Measurements from ENCODE around the gene DSC1. TPM values are rescaled to one million over a fixed set of nuclear protein-coding genes. Genes with fewer than 3 reads are reported as not detected.

Gene DSC1
- total RNA-seq, 2 donors from 2014 or later = 0.41 TPM; not detected in 1

DNA sequence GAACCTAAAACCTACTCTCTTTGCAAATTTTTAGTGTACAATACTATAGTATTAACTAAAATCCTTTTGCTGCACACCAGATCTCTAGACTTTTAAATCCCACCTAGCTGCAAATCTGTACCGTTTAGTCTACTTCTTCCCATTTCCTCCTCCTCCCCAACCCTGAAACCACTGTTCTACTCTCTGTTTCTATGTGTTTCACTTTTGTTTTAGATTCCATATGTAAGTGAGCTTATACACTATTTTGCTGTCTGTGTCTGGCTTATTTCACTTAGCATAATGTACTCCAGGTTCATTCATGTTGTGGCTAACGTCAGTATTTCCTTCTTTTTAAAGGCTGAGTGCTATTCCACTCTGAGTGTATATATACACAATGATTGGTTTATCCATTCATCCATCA lies 42.1 kb downstream of the DSC1 start:
- TF ChIP-seq, protein P1, sequence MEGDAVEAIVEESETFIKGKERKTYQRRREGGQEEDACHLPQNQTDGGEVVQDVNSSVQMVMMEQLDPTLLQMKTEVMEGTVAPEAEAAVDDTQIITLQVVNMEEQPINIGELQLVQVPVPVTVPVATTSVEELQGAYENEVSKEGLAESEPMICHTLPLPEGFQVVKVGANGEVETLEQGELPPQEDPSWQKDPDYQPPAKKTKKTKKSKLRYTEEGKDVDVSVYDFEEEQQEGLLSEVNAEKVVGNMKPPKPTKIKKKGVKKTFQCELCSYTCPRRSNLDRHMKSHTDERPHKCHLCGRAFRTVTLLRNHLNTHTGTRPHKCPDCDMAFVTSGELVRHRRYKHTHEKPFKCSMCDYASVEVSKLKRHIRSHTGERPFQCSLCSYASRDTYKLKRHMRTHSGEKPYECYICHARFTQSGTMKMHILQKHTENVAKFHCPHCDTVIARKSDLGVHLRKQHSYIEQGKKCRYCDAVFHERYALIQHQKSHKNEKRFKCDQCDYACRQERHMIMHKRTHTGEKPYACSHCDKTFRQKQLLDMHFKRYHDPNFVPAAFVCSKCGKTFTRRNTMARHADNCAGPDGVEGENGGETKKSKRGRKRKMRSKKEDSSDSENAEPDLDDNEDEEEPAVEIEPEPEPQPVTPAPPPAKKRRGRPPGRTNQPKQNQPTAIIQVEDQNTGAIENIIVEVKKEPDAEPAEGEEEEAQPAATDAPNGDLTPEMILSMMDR (IDR thresholded peaks at IDR 0.05) = no peak
- no peak for DNase-seq (ENCODE audit: low spot score)
- H3K27me3 ChIP-seq (replicated peaks; ENCODE audit: insufficient read depth) = no peaks in the 10 kb centered on the region

DNA sequence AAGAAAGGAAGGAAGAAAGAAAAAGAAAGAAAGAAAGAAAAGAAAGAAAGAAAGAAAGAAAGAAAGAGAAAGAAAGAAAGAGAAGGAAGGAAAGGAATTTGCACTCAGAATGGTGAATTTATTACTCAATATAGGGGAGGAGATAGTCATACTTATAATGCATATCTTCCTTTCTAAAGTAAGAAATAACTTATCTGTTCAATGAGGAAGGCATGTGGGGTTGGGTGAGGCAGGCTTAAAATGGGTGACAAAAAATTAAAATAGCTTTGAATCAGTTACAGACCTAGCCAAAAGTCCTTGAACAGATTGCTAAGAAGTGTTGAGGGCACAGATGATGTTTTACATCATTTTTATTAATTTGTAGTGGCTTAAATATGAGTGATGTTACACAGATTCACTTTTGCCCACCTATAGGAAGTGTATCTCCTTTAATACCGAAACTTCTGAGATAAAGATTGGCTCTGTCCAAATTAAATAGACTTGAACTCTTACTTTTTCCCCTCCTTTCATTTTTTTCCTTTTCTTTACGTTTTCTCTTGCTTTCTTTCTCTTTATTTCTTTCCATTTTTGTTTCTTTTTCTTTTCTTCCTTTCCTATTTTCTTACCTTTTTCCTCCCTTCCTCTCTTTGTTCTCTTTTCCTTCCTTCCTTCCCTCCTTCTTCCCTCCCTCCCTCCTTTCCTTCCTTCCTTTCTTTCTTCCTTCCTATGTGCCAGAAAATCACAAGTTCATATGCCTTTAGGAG lies 45.6 kb downstream of the DSC1 start:
- H3K9me3 ChIP-seq = no peaks in the 10 kb centered on the region
- TF ChIP-seq, protein P1 (IDR thresholded peaks at IDR 0.05) = no peak
- no peaks in the 10 kb centered on the region for H3K36me3 ChIP-seq
- ATAC-seq (ENCODE audit: insufficient number of reproducible peaks, low FRiP score, low read depth) (no peak), DNase-seq (ENCODE audit: low spot score) (no peak)
- H3K27ac ChIP-seq = no peak overlapping the region
- H3K4me1 ChIP-seq (ENCODE audit: control insufficient read depth in 1 of 2, low read depth in 2 of 2) = no peaks in the 10 kb centered on the region
- H3K4me3 ChIP-seq = no peak overlapping the region
- H3K27me3 ChIP-seq (replicated peaks; ENCODE audit: insufficient read depth) = no peaks in the 10 kb centered on the region

More for the DNA sequence above, 42.1 kb downstream of the DSC1 start:
- Histone ChIP-seq H3K4me1 (ENCODE audit: control insufficient read depth in 1 of 2, low read depth in 2 of 2) (no peaks in the 10 kb centered on the region), H3K9me3 (no peaks in the 10 kb centered on the region), H3K27ac (no peak overlapping the region), H3K4me3 (no peak overlapping the region), H3K36me3 (no peaks in the 10 kb centered on the region)
- ATAC-seq (ENCODE audit: insufficient number of reproducible peaks, low FRiP score, low read depth) = no peak

DNA sequence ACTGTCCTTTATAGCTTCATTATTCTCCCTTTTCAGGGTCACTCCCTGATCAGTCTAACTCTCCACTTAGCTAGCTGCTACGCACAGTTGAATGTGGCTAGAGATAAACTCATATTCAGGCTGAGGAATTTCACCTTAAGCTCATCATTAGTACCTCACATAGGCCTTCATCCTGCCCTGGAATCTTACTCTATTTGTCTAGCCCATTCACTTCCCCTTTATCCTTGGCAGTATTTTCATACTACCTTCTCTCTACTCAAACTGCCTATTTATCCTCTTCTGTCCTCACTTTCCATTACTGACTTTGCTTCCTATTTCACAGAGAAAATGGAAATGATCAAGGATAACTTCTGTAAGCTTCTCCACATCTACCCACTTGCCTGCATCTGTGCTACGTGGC lies 49.9 kb downstream of the DSC1 start:
- ATAC-seq (ENCODE audit: insufficient number of reproducible peaks, low FRiP score, low read depth) (no peak), DNase-seq (ENCODE audit: low spot score) (no peak)
- no peaks in the 10 kb centered on the region for H3K36me3 ChIP-seq
- no peak overlapping the region for H3K27ac ChIP-seq
- H3K4me3 ChIP-seq = no peak overlapping the region
- H3K4me1 ChIP-seq (ENCODE audit: control insufficient read depth in 1 of 2, low read depth in 2 of 2) = no peaks in the 10 kb centered on the region
- H3K9me3 ChIP-seq = no peaks in the 10 kb centered on the region
- H3K27me3 ChIP-seq (replicated peaks; ENCODE audit: insufficient read depth) = no peaks in the 10 kb centered on the region
- TF ChIP-seq, protein P1 (IDR thresholded peaks at IDR 0.05) = no peak

DNA sequence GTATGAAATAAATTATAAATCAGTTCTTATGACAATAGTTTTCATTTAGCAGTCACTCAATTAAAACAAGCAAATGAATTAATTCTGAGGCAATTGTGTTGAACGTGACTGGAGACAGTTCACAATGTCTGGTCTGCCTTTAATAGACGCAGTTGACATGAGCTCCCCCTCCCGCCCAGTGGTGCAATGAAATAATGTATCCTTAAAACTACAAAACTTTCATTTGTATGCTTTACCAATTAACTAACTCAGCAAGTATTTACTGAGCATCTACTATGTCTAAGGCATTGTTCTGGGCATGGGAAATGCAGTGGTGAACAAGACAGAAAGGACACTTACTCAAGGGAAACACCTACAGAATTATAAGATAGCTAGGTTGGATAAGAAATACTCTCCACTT lies 56.9 kb downstream of the DSC1 start:
- DNase-seq (ENCODE audit: low spot score) (no peak), ATAC-seq (ENCODE audit: insufficient number of reproducible peaks, low FRiP score, low read depth) (no peak)
- Histone ChIP-seq H3K9me3 (no peaks in the 10 kb centered on the region), H3K4me1 (ENCODE audit: control insufficient read depth in 1 of 2, low read depth in 2 of 2) (no peaks in the 10 kb centered on the region), H3K36me3 (no peaks in the 10 kb centered on the region), H3K27me3 (replicated peaks; ENCODE audit: insufficient read depth) (no peaks in the 10 kb centered on the region), H3K27ac (no peak overlapping the region), H3K4me3 (no peak overlapping the region)
- TF ChIP-seq, protein P1 (IDR thresholded peaks at IDR 0.05) = no peak

DNA sequence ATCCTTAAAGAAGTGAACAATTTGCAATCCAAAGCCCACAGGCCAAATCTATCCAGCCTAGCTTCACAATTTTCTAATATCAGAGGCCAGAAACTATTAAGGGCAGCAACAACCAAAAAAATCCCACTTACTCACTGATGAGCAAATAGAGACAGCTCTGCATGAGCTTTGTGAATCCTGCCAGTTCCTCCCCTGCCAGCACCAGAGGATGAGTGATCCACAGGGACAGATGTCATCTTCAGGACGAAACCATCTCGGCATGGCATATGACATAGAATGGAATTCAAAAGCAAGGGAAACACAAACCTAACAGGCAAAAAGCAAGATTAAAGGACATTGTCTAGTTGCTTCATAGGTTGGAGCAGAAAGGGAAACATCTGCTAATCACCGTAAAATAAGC lies 58.2 kb downstream of the DSC1 start:
- Histone ChIP-seq H3K4me1 (ENCODE audit: control insufficient read depth in 1 of 2, low read depth in 2 of 2) (no peaks in the 10 kb centered on the region), H3K27ac (no peak overlapping the region), H3K36me3 (no peaks in the 10 kb centered on the region), H3K9me3 (no peaks in the 10 kb centered on the region), H3K4me3 (no peak overlapping the region), H3K27me3 (replicated peaks; ENCODE audit: insufficient read depth) (no peaks in the 10 kb centered on the region)
- DNase-seq (ENCODE audit: low spot score) (no peak), ATAC-seq (ENCODE audit: insufficient number of reproducible peaks, low FRiP score, low read depth) (no peak)
- TF ChIP-seq, protein P1 (IDR thresholded peaks at IDR 0.05) = no peak
